Pancreas (tissue), 10 donors: ENCODE results near the gene PTPN11. TPM values are rescaled to one million over a fixed set of nuclear protein-coding genes. Genes with fewer than 3 reads are reported as not detected.
"Not testable (repeated sequence)": the region's sequence is repeated elsewhere in the genome, so short reads cannot be mapped to it uniquely, and the experiment has no call there.

Source experiments
- ATAC-seq, 4 donors: fragments of 200-7000 bp; cut with Tn5 transposase; one replicate each; pipeline versions ENCODE4 v1.8.0 to v1.9.1; 2020; ENCODE audit warnings: mild to moderate bottlenecking in 4 of 4, moderate library complexity in 4 of 4
- DNase-seq, 6 donors: peaks; one replicate each; pipeline ENCODE4 v3.0.0-alpha.2; 2020
- FAIRE-seq: peaks from 2 replicates; lab custom pipeline; 2012; peaks lifted over from hg19 to GRCh38; lab: Jason Lieb, UNC
- H3K27ac ChIP-seq, 4 donors: fragments of 200-600 bp; sonication (generic); 1 replicate in 3 of 4; 2 replicates in 1 of 4; pipeline versions ENCODE4 v1.5.0 to v1.8.0; 2020
- H3K27me3 ChIP-seq, 4 donors: fragments of 200-600 bp; one replicate each; pipeline ENCODE4 v1.8.0; 2021
- H3K36me3 ChIP-seq, 3 donors: fragments of 200-600 bp; sonication (generic) in 1 of 3; one replicate each; pipeline versions ENCODE4 v1.5.0 to v1.8.0; 2020 to 2021
- H3K4me1 ChIP-seq, 3 donors: fragments of 200-600 bp; one replicate each; pipeline ENCODE4 v1.8.0; 2021
- H3K4me3 ChIP-seq, 4 donors: fragments of 200-600 bp; sonication (generic) in 2 of 4; one replicate each; pipeline versions ENCODE4 v1.5.0 to v1.8.0; 2020 to 2021
- H3K9me3 ChIP-seq, 4 donors: fragments of 200-600 bp; one replicate each; pipeline ENCODE4 v1.8.0; 2021
- WGBS, 2 donors: extraction: QIAGEN DNeasy Blood & Tissue Kit; methylation state at CpG; one replicate each; pipeline ENCODE4 v1.1.7; 2013; 5-methylcytosine and 5-hydroxymethylcytosine counted together
- intact Hi-C, 3 donors: fragments of 100-400 bp; cut with DNase I; formaldehyde crosslinking; loops; one replicate each; pipeline versions ENCODE4 v1.11.1 to v1.14.2; 2022
- polyA plus RNA-seq, 2 donors: library from polyadenylated mRNA; stranded (reverse); fragments of 200-250 nt; gene quantifications; one replicate each; pipeline ENCODE4 v1.2.3, GENCODE V29; 2013
- total RNA-seq, 6 donors: library from RNA; stranded (reverse); fragmentation: NEBNext Ultra II Directional in 4 of 6; extraction: Animal tissue kit (Norgen Biotek cat#: 25700) in 4 of 6; gene quantifications; one replicate each; pipeline versions ENCODE4 v1.2.1 to v1.2.4, GENCODE V29; 2021 to 2023
- TF ChIP-seq, protein P1 (sequence below), 4 donors: fragments of 200-600 bp; sonication (generic) in 3 of 4; IDR thresholded peaks; one replicate each; pipeline versions ENCODE4 v1.5.0 to v1.8.0; 2021; ENCODE audit warnings: antibody characterized with exemption in 4 of 4
- donor health status: healthy with polysubstance abuse.
- donor health status: DM: no; HTN: no; CAD: no; lungs with moderate emphysema.
- donor health status: DM: no; HTN: no; CAD: no.
- donor health status: control.
- donor health status: control.
- donor health status: Bipolar disorder and iron deficiency.
- donor health status: DM: yes; HTN: yes; CAD: no.
- donor health status: DM: no; HTN: no; CAD: no.
- donor health status: DM: no; HTN: no; CAD: no.
- donor health status: DM: yes; HTN: yes; CAD: no.

Gene PTPN11
- total and polyA plus RNA-seq, 8 donors = 12.4 to 51.1 (median 32.7) TPM

DNA sequence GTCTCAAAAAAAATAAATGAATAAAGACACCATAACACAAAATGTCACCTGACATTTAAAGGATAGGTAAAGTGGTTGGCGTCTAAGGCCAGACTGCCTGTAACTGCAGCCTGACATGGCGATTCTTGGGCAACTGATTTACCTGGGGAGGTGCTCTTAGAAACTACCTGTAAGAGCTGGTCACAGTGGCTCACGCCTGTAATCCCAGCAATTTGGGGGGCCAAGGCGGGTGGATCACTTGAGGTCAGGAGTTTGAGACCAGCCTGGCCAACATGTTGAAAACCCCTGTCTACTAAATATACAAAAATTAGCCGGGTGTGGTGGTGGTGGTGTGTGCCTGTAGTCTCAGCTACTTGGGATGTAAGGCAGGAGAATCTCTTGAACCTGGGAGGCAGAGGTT lies 17.7 kb upstream of the PTPN11 start:
- H3K27ac ChIP-seq = no peak overlapping the region
- H3K36me3 ChIP-seq = peaks cover 5 to 18% (median 17%) of the 10 kb centered on the region in 3 donors
- intact Hi-C loops = no loop called here
- ATAC-seq (no peak), FAIRE-seq (no peak), DNase-seq (no peak)
- H3K27me3 ChIP-seq = no peaks in the 10 kb centered on the region
- WGBS, 2 donors = 88 to 91% methylated on average over 5 of the region's 5 CpGs
- no peak overlapping the region for H3K4me3 ChIP-seq
- no peaks in the 10 kb centered on the region for H3K9me3 ChIP-seq
- no peaks in the 10 kb centered on the region for H3K4me1 ChIP-seq
- TF ChIP-seq, protein P1, sequence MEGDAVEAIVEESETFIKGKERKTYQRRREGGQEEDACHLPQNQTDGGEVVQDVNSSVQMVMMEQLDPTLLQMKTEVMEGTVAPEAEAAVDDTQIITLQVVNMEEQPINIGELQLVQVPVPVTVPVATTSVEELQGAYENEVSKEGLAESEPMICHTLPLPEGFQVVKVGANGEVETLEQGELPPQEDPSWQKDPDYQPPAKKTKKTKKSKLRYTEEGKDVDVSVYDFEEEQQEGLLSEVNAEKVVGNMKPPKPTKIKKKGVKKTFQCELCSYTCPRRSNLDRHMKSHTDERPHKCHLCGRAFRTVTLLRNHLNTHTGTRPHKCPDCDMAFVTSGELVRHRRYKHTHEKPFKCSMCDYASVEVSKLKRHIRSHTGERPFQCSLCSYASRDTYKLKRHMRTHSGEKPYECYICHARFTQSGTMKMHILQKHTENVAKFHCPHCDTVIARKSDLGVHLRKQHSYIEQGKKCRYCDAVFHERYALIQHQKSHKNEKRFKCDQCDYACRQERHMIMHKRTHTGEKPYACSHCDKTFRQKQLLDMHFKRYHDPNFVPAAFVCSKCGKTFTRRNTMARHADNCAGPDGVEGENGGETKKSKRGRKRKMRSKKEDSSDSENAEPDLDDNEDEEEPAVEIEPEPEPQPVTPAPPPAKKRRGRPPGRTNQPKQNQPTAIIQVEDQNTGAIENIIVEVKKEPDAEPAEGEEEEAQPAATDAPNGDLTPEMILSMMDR (IDR thresholded peaks at IDR 0.05) = no peak

DNA sequence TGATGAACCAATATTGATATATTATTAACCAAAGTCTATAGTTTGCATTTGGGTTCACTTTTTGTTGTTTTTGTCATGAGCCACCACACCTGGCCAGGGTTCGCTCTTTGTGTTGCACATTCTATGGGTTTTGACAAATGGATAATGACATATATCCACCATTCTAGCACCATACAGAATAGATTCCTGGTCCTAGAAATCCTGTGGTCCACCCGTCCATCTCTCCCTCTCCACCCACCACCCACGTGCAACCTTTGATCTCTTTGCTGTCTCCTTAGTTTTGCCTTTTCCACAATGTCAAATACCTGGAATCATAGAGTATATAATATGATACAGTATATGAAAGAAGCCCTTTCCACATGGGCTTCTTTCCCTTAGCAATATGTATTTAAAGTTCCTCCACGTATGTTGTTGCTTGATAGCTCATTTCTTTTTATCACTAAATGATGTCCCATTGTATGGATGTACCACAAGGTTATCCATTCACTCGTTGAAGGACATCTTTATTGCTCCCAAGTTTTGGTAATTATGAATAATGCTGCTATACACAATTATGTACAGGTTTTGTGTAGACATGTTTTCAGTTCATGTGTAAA lies 16.7 kb upstream of the PTPN11 start:
- intact Hi-C loops = no loop called here
- TF ChIP-seq, protein P1 (IDR thresholded peaks at IDR 0.05) = no peak
- H3K9me3 ChIP-seq = no peaks in the 10 kb centered on the region
- WGBS, 2 donors = 44 to 46% methylated on average over 5 of the region's 5 CpGs
- no peaks in the 10 kb centered on the region for H3K27me3 ChIP-seq
- no peak for ATAC-seq
- no peak for FAIRE-seq
- no peak for DNase-seq
- H3K36me3 ChIP-seq = peaks cover 10 to 27% (median 24%) of the 10 kb centered on the region in 3 donors
- no peaks in the 10 kb centered on the region for H3K4me1 ChIP-seq
- H3K4me3 ChIP-seq = no peak overlapping the region
- no peak overlapping the region for H3K27ac ChIP-seq

DNA sequence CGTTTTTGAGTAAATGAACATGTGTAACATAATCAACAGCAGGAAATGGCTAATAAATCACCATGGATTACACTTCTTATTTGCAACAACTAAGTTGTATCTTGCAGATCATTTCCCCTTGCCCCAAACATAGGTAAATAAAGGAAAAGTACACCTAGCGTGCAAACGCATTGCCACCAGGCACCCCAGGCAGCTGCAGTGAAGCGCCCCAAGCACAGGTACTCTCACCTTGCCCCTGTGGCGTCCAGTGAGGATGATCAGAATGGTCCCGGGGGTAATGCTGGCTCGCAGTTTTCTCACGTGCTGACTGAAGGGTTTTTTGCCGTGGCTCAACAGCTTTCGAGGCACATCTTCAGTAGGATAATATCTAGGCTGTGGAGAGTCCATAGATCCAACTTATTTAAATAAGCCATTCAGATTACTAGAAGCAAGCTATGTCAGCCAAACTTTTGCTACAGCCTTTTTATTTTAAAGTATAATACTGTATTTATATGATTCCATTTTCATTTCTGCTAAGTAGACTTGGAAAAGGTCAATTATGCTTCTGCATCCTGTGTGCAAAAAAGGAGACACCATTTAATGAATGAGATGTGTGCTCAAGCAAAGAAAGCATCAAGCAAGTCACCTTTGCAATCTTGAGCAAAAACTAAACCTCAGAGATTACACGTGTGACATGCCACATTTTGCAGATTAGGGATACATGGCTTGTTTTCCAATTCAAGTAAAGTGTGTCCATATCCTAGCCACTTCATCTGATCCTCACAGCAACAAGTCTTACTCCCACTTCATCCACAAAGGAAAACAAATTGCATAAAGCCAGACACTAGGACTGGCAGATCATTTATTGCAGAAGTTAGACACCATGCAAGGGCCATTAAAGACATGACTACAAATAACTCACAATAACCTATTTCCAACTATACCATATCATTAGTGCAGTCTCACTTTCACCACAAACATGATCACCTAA lies 11.9 kb upstream of the PTPN11 start:
- TF ChIP-seq, protein P1 (IDR thresholded peaks at IDR 0.05) = no peak
- intact Hi-C loops = no loop called here
- Histone ChIP-seq H3K27ac (no peak overlapping the region), H3K9me3 (no peaks in the 10 kb centered on the region), H3K4me3 (peak overlapping the region in 1 of 4 donors; percentile 81), H3K36me3 (peaks cover 13 to 39% (median 24%) of the 10 kb centered on the region in 3 donors), H3K4me1 (peaks cover 0 to 12% (median 10%) of the 10 kb centered on the region in 3 donors), H3K27me3 (no peaks in the 10 kb centered on the region)
- no peak for FAIRE-seq
- no peak for DNase-seq
- WGBS, 2 donors = 73 to 87% methylated on average over 11 of the region's 11 CpGs
- ATAC-seq = no peak

DNA sequence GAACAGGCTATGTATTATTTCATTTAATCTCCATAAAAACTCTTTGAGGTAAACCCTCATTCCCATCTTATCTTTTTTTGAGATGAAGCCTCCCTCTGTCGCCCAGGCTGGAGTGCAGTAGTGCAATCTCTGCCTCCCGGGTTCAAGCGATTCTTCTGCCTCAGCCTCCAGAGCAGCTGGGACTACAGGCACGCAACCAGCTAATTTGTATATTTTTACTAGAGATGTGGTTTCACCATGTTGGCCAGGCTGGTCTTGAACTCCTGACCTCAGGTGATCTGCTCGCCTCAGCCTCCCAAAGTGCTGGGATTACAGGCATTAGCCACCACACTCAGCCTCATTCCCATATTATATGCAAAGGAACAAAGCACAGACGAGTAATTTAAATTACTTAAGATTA lies 11.1 kb upstream of the PTPN11 start:
- intact Hi-C loops, H3K27me3 ChIP-seq, FAIRE-seq, H3K27ac ChIP-seq, H3K9me3 ChIP-seq, ATAC-seq, DNase-seq: not testable (repeated sequence)
- H3K4me3 ChIP-seq = peak overlapping the region in 1 of 4 donors; percentile 81
- peaks cover 13 to 39% (median 24%) of the 10 kb centered on the region in 3 donors for H3K36me3 ChIP-seq
- H3K4me1 ChIP-seq = peaks cover 0 to 12% (median 10%) of the 10 kb centered on the region in 3 donors
- 68 to 81% methylated on average over 6 of the region's 6 CpGs for WGBS, 2 donors

DNA sequence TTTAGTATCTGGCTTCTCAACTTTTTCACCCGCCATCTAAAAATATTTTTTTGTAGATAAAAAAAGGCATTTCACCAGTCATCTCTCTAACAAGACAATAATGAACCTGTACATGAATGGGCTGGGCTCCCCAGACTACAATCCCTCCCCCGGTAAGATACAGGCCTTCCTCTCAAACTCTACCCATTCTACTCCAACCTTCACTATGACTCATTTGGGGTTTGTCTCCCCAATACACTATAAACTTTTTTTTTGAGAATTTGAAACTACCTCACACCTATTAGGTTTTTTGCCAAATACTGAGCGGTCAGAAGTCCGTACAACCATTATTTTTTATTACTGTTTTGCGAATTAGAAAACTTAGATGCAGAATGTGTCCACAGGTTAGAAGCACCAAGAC lies 10.1 kb upstream of the PTPN11 start:
- no peak for FAIRE-seq
- ATAC-seq = no peak
- WGBS, 2 donors = 7 to 10% methylated on average over 5 of the region's 5 CpGs

More for the DNA sequence above, 10.1 kb upstream of the PTPN11 start:
- peaks cover 13 to 39% (median 24%) of the 10 kb centered on the region in 3 donors for H3K36me3 ChIP-seq
- peak overlapping the region; percentile 56 to 90 (median 85) for H3K27ac ChIP-seq
- H3K4me1 ChIP-seq = peaks cover 0 to 12% (median 10%) of the 10 kb centered on the region in 3 donors
- intact Hi-C loops = no loop called here
- DNase-seq = no peak
- TF ChIP-seq, protein P1 (IDR thresholded peaks at IDR 0.05) = no peak
- no peaks in the 10 kb centered on the region for H3K27me3 ChIP-seq
- no peaks in the 10 kb centered on the region for H3K9me3 ChIP-seq
- H3K4me3 ChIP-seq = peak overlapping the region; percentile 57 to 82 (median 76)
